ENCODE measurements around the gene DAGLA.

DNA sequence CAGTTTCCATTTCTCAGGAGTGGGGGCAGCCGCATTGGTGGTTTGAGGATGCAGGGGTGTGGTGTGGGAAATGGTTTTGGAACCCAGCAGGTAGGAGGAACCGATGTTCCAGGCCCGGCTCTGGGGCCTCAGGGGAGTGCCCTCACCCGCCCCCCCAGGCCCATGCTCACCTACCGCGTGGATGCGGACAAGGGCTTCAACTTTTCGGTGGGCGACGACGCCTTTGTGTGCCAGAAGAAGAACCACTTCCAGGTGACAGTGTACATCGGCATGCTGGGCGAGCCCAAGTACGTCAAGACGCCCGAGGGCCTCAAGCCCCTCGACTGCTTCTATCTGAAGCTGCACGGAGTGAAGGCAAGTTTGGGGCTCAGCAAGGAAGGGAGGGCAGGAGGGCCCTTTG is 93.6 kb downstream of the DAGLA start:
- no peak for TF ChIP-seq POLR2A (IDR thresholded peaks at IDR 0.05; ENCODE audit: low read depth)
- TF ChIP-seq, protein P1, sequence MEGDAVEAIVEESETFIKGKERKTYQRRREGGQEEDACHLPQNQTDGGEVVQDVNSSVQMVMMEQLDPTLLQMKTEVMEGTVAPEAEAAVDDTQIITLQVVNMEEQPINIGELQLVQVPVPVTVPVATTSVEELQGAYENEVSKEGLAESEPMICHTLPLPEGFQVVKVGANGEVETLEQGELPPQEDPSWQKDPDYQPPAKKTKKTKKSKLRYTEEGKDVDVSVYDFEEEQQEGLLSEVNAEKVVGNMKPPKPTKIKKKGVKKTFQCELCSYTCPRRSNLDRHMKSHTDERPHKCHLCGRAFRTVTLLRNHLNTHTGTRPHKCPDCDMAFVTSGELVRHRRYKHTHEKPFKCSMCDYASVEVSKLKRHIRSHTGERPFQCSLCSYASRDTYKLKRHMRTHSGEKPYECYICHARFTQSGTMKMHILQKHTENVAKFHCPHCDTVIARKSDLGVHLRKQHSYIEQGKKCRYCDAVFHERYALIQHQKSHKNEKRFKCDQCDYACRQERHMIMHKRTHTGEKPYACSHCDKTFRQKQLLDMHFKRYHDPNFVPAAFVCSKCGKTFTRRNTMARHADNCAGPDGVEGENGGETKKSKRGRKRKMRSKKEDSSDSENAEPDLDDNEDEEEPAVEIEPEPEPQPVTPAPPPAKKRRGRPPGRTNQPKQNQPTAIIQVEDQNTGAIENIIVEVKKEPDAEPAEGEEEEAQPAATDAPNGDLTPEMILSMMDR (IDR thresholded peaks at IDR 0.05): no peak
